Measurements from ENCODE around the gene IGFBP5. TPM values are rescaled to one million over a fixed set of nuclear protein-coding genes. Genes with fewer than 3 reads are reported as not detected.

Gene IGFBP5
- total and polyA plus RNA-seq, 2 of the 8 experiments (the other 6 are each of a cell fraction or from before 2014, with no cell fraction given), result 2.2 to 2.5 TPM

DNA sequence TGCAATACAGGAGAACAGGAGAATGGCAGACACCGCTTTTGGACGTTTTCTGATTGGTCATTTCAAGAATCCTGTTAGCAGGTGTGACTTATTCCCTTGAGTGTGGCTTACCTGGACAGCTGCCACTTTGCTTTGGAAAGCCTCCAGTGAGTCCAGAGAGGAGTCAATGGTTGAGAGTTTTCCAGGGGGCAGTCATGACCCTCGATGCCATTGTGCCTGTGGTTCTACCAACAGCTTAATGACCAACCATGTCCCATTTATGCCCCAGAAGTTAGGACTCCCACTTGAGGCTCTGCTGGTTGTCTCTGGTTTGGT is 49.8 kb downstream of the IGFBP5 start (continued):
- TF ChIP-seq, protein P1, sequence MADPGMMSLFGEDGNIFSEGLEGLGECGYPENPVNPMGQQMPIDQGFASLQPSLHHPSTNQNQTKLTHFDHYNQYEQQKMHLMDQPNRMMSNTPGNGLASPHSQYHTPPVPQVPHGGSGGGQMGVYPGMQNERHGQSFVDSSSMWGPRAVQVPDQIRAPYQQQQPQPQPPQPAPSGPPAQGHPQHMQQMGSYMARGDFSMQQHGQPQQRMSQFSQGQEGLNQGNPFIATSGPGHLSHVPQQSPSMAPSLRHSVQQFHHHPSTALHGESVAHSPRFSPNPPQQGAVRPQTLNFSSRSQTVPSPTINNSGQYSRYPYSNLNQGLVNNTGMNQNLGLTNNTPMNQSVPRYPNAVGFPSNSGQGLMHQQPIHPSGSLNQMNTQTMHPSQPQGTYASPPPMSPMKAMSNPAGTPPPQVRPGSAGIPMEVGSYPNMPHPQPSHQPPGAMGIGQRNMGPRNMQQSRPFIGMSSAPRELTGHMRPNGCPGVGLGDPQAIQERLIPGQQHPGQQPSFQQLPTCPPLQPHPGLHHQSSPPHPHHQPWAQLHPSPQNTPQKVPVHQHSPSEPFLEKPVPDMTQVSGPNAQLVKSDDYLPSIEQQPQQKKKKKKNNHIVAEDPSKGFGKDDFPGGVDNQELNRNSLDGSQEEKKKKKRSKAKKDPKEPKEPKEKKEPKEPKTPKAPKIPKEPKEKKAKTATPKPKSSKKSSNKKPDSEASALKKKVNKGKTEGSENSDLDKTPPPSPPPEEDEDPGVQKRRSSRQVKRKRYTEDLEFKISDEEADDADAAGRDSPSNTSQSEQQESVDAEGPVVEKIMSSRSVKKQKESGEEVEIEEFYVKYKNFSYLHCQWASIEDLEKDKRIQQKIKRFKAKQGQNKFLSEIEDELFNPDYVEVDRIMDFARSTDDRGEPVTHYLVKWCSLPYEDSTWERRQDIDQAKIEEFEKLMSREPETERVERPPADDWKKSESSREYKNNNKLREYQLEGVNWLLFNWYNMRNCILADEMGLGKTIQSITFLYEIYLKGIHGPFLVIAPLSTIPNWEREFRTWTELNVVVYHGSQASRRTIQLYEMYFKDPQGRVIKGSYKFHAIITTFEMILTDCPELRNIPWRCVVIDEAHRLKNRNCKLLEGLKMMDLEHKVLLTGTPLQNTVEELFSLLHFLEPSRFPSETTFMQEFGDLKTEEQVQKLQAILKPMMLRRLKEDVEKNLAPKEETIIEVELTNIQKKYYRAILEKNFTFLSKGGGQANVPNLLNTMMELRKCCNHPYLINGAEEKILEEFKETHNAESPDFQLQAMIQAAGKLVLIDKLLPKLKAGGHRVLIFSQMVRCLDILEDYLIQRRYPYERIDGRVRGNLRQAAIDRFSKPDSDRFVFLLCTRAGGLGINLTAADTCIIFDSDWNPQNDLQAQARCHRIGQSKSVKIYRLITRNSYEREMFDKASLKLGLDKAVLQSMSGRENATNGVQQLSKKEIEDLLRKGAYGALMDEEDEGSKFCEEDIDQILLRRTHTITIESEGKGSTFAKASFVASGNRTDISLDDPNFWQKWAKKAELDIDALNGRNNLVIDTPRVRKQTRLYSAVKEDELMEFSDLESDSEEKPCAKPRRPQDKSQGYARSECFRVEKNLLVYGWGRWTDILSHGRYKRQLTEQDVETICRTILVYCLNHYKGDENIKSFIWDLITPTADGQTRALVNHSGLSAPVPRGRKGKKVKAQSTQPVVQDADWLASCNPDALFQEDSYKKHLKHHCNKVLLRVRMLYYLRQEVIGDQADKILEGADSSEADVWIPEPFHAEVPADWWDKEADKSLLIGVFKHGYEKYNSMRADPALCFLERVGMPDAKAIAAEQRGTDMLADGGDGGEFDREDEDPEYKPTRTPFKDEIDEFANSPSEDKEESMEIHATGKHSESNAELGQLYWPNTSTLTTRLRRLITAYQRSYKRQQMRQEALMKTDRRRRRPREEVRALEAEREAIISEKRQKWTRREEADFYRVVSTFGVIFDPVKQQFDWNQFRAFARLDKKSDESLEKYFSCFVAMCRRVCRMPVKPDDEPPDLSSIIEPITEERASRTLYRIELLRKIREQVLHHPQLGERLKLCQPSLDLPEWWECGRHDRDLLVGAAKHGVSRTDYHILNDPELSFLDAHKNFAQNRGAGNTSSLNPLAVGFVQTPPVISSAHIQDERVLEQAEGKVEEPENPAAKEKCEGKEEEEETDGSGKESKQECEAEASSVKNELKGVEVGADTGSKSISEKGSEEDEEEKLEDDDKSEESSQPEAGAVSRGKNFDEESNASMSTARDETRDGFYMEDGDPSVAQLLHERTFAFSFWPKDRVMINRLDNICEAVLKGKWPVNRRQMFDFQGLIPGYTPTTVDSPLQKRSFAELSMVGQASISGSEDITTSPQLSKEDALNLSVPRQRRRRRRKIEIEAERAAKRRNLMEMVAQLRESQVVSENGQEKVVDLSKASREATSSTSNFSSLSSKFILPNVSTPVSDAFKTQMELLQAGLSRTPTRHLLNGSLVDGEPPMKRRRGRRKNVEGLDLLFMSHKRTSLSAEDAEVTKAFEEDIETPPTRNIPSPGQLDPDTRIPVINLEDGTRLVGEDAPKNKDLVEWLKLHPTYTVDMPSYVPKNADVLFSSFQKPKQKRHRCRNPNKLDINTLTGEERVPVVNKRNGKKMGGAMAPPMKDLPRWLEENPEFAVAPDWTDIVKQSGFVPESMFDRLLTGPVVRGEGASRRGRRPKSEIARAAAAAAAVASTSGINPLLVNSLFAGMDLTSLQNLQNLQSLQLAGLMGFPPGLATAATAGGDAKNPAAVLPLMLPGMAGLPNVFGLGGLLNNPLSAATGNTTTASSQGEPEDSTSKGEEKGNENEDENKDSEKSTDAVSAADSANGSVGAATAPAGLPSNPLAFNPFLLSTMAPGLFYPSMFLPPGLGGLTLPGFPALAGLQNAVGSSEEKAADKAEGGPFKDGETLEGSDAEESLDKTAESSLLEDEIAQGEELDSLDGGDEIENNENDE (IDR thresholded peaks at IDR 0.05; ENCODE audit: insufficient replicate concordance, low read length), result no peak
- TF ChIP-seq SP4 (IDR thresholded peaks at IDR 0.05; ENCODE audit: low read length) (no peak), PHF8 (conservative IDR thresholded peaks at IDR 0.05; ENCODE audit: low read depth, low read length) (no peak), TBP (IDR thresholded peaks at IDR 0.05; ENCODE audit: low read depth, low read length) (no peak), KDM4A (IDR thresholded peaks at IDR 0.05; ENCODE audit: low read depth, low read length, severe bottlenecking) (no peak), MAFK (IDR thresholded peaks at IDR 0.05; ENCODE audit: low read depth, low read length) (no peak)

All from H1 (cell line).